RWPE2 (cell line): ENCODE measurements around the gene TFPI.

ENCODE experiments used
- ATAC-seq: fragments of 200-7000 bp; cut with Tn5 transposase; 3 replicates; pipeline ENCODE4 v1.9.1; 2021; ENCODE audit warnings: low read depth
- DNase-seq: peaks from one replicate; pipeline ENCODE4 v3.0.0-alpha.2; 2020; ENCODE audit warnings: low spot score
- H3K27ac ChIP-seq: fragments of 450-650 bp; 2 replicates; pipeline ENCODE4 v1.5.1; 2017; ENCODE audit warnings: mild to moderate bottlenecking; ENCODE audit not compliant: poor library complexity, severe bottlenecking
- H3K27me3 ChIP-seq: fragments of 250-450 bp; sonication (Bioruptor Pico); 2 replicates; pipeline ENCODE4 v1.5.1; 2021; ENCODE audit warnings: mild to moderate bottlenecking, moderate library complexity; ENCODE audit not compliant: insufficient read depth, poor library complexity, severe bottlenecking
- H3K36me3 ChIP-seq: fragments of 250-450 bp; sonication (Bioruptor Pico); 2 replicates; pipeline ENCODE4 v1.5.1; 2020; ENCODE audit warnings: low read depth, mild to moderate bottlenecking, moderate library complexity
- H3K4me1 ChIP-seq: fragments of 250-450 bp; sonication (Bioruptor Pico); 2 replicates; pipeline ENCODE4 v1.5.1; 2021; ENCODE audit warnings: mild to moderate bottlenecking, moderate library complexity; ENCODE audit not compliant: insufficient read depth, poor library complexity, severe bottlenecking
- H3K4me3 ChIP-seq: fragments of 250-450 bp; sonication (Bioruptor Pico); 2 replicates; pipeline ENCODE4 v1.5.1; 2021; ENCODE audit warnings: mild to moderate bottlenecking, moderate library complexity; ENCODE audit not compliant: severe bottlenecking
- H3K9me3 ChIP-seq: fragments of 250-450 bp; sonication (Bioruptor Pico); 2 replicates; pipeline ENCODE4 v1.5.1; 2021; ENCODE audit warnings: mild to moderate bottlenecking, moderate library complexity; ENCODE audit not compliant: severe bottlenecking
- TF ChIP-seq, protein P1 (sequence below): fragments of 450-650 bp; IDR thresholded peaks from one replicate; pipeline ENCODE4 v1.5.1; 2017; ENCODE audit warnings: mild to moderate bottlenecking, moderate library complexity; ENCODE audit not compliant: poor library complexity, severe bottlenecking

The TFPI gene

DNA sequence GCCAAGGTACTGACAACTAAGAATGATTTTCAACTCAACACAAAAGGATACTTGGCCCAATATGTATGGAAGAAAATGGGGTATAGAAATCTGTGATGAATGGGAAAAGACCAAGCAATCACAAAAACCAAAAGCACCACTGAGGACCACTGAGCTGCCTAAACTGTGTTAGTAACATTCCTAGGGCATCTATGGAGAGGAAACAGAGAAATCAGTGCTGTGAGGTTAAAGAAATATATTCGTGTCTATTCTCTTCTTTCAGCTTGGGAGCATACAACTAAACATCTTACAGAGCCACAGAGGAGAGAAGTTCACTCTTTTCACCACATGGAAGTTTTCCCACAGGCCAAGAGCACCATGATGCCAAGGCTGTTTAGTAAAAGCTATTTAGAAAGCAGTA, 58.9 kb downstream of the TFPI start:
- Histone ChIP-seq H3K4me1 (no peaks in the 10 kb centered on the region), H3K27ac (no peak overlapping the region), H3K9me3 (no peaks in the 10 kb centered on the region), H3K4me3 (no peak overlapping the region), H3K36me3 (no peaks in the 10 kb centered on the region; the same call in 1 of the 2 replicates), H3K27me3 (no peaks in the 10 kb centered on the region)
- DNase-seq (no peak), ATAC-seq (no peak)
- TF ChIP-seq, protein P1, sequence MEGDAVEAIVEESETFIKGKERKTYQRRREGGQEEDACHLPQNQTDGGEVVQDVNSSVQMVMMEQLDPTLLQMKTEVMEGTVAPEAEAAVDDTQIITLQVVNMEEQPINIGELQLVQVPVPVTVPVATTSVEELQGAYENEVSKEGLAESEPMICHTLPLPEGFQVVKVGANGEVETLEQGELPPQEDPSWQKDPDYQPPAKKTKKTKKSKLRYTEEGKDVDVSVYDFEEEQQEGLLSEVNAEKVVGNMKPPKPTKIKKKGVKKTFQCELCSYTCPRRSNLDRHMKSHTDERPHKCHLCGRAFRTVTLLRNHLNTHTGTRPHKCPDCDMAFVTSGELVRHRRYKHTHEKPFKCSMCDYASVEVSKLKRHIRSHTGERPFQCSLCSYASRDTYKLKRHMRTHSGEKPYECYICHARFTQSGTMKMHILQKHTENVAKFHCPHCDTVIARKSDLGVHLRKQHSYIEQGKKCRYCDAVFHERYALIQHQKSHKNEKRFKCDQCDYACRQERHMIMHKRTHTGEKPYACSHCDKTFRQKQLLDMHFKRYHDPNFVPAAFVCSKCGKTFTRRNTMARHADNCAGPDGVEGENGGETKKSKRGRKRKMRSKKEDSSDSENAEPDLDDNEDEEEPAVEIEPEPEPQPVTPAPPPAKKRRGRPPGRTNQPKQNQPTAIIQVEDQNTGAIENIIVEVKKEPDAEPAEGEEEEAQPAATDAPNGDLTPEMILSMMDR: no peak

DNA sequence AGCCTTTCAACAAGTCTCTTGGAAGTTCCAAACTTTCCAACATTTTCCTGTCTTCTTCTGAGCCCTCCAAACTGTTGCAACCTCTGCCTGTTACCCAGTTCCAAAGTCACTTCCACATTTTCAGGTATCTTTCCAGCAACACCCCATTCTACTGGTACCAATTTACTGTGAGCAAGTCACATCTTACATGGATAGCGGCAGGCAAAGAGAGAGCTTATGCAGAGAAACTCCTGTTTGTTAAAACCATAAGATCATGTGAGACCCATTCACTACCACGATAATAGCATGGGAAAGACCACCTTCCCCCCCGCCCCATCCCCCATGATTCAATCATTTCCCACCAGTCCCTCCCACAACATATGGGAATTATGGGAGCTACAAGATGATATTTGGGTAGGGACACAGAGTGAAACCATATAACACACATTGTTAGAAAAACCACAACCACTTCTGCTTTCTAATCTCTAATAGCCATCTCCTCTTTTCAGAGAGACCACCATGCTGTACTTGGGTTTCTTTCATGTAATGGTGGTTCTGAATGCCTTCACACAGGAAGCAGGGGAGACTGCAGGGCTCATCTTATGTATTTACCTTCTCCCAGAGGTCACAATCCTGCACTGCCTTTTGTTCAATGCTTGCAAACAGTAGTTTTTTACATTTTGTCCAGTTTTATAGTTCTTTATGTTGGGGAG, 60.2 kb downstream of the TFPI start:
- H3K4me1 ChIP-seq: no peaks in the 10 kb centered on the region
- TF ChIP-seq, protein P1: no peak
- no peak overlapping the region for H3K4me3 ChIP-seq
- H3K9me3 ChIP-seq: no peaks in the 10 kb centered on the region
- no peak overlapping the region for H3K27ac ChIP-seq
- DNase-seq (no peak), ATAC-seq (no peak)
- H3K27me3 ChIP-seq: no peaks in the 10 kb centered on the region
- no peaks in the 10 kb centered on the region for H3K36me3 ChIP-seq

DNA sequence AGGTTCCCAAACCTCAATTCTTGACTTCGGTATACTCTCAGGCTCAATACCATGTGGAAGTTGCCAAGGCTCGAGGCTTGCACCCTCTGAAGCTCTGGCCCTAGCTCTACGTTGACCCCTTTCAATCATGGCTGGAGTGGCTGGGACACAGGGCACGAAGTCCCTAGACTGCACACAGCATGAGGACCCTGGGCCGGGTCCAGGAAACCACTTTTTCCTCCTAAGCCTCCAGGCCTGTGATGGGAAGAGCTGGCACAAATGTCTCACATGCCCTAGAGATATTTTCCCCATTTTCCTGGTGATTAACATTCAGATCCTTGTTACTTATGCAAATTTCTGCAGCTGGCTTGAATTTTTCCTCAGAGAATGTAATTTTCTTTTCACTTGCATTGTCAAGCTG, 61.1 kb downstream of the TFPI start:
- no peak overlapping the region for H3K4me3 ChIP-seq
- H3K27ac ChIP-seq: no peak overlapping the region
- no peaks in the 10 kb centered on the region for H3K36me3 ChIP-seq
- H3K4me1 ChIP-seq: no peaks in the 10 kb centered on the region
- ATAC-seq (no peak), DNase-seq (no peak)
- H3K9me3 ChIP-seq: no peaks in the 10 kb centered on the region
- no peaks in the 10 kb centered on the region for H3K27me3 ChIP-seq
- TF ChIP-seq, protein P1: no peak

DNA sequence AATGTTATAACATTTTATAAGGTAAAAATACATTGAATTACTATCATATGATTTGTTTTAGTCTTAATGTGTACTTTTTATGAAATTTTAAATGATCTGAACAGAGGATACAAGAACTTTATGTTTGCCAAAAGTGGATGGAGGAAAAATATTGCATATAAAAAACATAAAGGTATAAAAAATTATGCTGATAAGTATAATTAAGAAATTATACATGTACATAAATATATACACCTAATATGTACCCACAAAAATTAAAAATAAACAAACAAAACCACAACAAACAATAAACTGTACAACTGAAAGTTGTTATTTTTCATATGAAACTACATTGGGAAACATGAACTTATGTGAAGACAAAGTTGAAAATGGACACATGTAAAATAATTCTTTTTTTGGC, 68.0 kb downstream of the TFPI start:
- no peaks in the 10 kb centered on the region for H3K27me3 ChIP-seq
- ATAC-seq (no peak), DNase-seq (no peak)
- H3K4me1 ChIP-seq: no peaks in the 10 kb centered on the region
- H3K27ac ChIP-seq: no peak overlapping the region
- no peaks in the 10 kb centered on the region for H3K36me3 ChIP-seq
- TF ChIP-seq, protein P1: no peak
- H3K4me3 ChIP-seq: no peak overlapping the region
- no peaks in the 10 kb centered on the region for H3K9me3 ChIP-seq

DNA sequence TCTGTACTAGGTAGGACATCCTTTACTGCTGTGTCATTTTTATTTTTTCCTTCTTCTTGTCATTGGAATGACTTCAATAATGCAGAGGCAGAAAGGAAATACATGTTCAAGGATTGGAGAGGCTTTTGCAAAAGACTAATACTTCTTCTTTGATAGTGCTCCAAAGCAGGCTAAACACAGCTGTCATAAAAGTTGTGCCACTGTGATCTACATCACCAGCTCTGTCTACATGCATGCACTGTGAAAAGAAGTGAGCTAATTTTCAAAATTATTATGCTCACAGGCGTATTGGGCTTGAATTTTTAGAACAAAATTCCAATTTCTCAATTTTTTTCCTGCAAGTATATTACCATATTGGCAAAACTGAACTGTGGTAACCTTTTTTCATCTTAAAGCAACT, 68.7 kb downstream of the TFPI start:
- H3K4me1 ChIP-seq: no peaks in the 10 kb centered on the region
- DNase-seq: no peak
- H3K36me3 ChIP-seq: no peaks in the 10 kb centered on the region
- H3K27me3 ChIP-seq: no peaks in the 10 kb centered on the region
- no peak overlapping the region for H3K27ac ChIP-seq
- no peak for ATAC-seq
- no peaks in the 10 kb centered on the region for H3K9me3 ChIP-seq
- H3K4me3 ChIP-seq: no peak overlapping the region
- TF ChIP-seq, protein P1: no peak
